Sigmoid colon (tissue), 4 donors: ENCODE measurements around the gene ARAP3.

Experiments
- POLR2A ChIP-seq, 2 donors: fragments of 450-650 bp; IDR thresholded peaks; one replicate each; pipeline ENCODE4 v1.6.1; 2016; ENCODE audit warnings: antibody characterized with exemption in 2 of 2, mild to moderate bottlenecking in 2 of 2, moderate library complexity in 2 of 2
- POLR2AphosphoS5 ChIP-seq, 4 donors: sonication (generic); formaldehyde crosslinking; IDR thresholded peaks; one replicate each; pipeline ENCODE4 v1.6.1; 2017; ENCODE audit warnings: antibody characterized with exemption in 4 of 4
- TF ChIP-seq, protein P1 (sequence below), 4 experiments: fragments of 450-650 bp in 3 of 4; fragments of 200-600 bp in 1 of 4; IDR thresholded peaks; one replicate each; pipeline ENCODE4 v1.5.1; 2016 to 2019; ENCODE audit warnings: antibody characterized with exemption in 4 of 4, mild to moderate bottlenecking in 3 of 4, moderate library complexity in 2 of 4

- TF ChIP-seq, protein P1, sequence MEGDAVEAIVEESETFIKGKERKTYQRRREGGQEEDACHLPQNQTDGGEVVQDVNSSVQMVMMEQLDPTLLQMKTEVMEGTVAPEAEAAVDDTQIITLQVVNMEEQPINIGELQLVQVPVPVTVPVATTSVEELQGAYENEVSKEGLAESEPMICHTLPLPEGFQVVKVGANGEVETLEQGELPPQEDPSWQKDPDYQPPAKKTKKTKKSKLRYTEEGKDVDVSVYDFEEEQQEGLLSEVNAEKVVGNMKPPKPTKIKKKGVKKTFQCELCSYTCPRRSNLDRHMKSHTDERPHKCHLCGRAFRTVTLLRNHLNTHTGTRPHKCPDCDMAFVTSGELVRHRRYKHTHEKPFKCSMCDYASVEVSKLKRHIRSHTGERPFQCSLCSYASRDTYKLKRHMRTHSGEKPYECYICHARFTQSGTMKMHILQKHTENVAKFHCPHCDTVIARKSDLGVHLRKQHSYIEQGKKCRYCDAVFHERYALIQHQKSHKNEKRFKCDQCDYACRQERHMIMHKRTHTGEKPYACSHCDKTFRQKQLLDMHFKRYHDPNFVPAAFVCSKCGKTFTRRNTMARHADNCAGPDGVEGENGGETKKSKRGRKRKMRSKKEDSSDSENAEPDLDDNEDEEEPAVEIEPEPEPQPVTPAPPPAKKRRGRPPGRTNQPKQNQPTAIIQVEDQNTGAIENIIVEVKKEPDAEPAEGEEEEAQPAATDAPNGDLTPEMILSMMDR (IDR thresholded peaks at IDR 0.05), result no peak
- TF ChIP-seq POLR2A (IDR thresholded peaks at IDR 0.05) (no peak), POLR2AphosphoS5 (IDR thresholded peaks at IDR 0.05) (no peak)
Observed at GRCh38 chr5:141656396-141656795, 25.6 kb downstream of the ARAP3 start.
